GM23338 (cell line): ENCODE results near the gene PAPOLG. TPM values are rescaled to one million over a fixed set of nuclear protein-coding genes. Genes with fewer than 3 reads are reported as not detected.

ENCODE experiments used
- ATAC-seq: fragments of 200-7000 bp; cut with Tn5 transposase; 3 replicates; pipeline ENCODE4 v1.9.1; 2020
- DNase-seq: peaks from one replicate; pipeline ENCODE4 v3.0.0-alpha.2; 2015; ENCODE audit warnings: low spot score
- H2AFZ ChIP-seq: fragments of 200-600 bp; sonication (generic); 2 replicates; pipeline ENCODE4 v1.8.0; 2016; ENCODE audit warnings: antibody characterized with exemption, mild to moderate bottlenecking, moderate library complexity
- H3F3A ChIP-seq: fragments of 200-600 bp; sonication (generic); replicated peaks from 2 replicates; pipeline ENCODE4 v1.8.0; 2017; ENCODE audit warnings: antibody characterized with exemption, mixed run types, low read depth
- H3K27ac ChIP-seq: fragments of 200-600 bp; sonication (generic); 2 replicates; pipeline ENCODE4 v1.6.1; 2016; ENCODE audit warnings: low read depth
- H3K27me3 ChIP-seq: fragments of 200-600 bp; sonication (generic); 2 replicates; pipeline ENCODE4 v1.8.0; 2016; ENCODE audit warnings: mild to moderate bottlenecking, mixed run types, moderate library complexity; ENCODE audit not compliant: insufficient read depth
- H3K36me3 ChIP-seq: fragments of 200-600 bp; sonication (generic); 2 replicates; pipeline ENCODE4 v1.8.0; 2016; ENCODE audit warnings: mild to moderate bottlenecking; ENCODE audit not compliant: insufficient read depth
- H3K4me1 ChIP-seq: fragments of 200-600 bp; sonication (generic); 2 replicates; pipeline ENCODE4 v1.8.0; 2016; ENCODE audit warnings: mild to moderate bottlenecking, moderate library complexity; ENCODE audit not compliant: insufficient read depth
- H3K4me2 ChIP-seq: fragments of 200-600 bp; sonication (generic); 2 replicates; pipeline ENCODE4 v1.7.1; 2017; ENCODE audit warnings: mixed run types
- H3K4me3 ChIP-seq: fragments of 200-600 bp; sonication (generic); 2 replicates; pipeline ENCODE4 v1.6.1; 2016; ENCODE audit warnings: mixed run types
- H3K79me2 ChIP-seq: fragments of 200-600 bp; sonication (generic); replicated peaks from 2 replicates; pipeline ENCODE4 v1.8.0; 2017; ENCODE audit warnings: mild to moderate bottlenecking; ENCODE audit not compliant: insufficient read depth
- H3K9me2 ChIP-seq: fragments of 200-600 bp; sonication (generic); 2 replicates; pipeline ENCODE4 v1.8.0; 2017; ENCODE audit not compliant: insufficient read depth
- H4K20me1 ChIP-seq: fragments of 200-600 bp; sonication (generic); replicated peaks from 2 replicates; pipeline ENCODE4 v1.8.0; 2017; ENCODE audit warnings: mild to moderate bottlenecking; ENCODE audit not compliant: insufficient read depth
- H3K27ac Mint-ChIP-seq: 2 replicates; pipeline ENCODE4 v1.8.0; 2020; ENCODE audit warnings: inconsistent platforms, mild to moderate bottlenecking, moderate library complexity, mixed read lengths
- H3K27me3 Mint-ChIP-seq: 3 replicates; pipeline ENCODE4 v1.8.0; 2022; ENCODE audit warnings: low read depth, mild to moderate bottlenecking, moderate library complexity, mixed read lengths, inconsistent platforms; ENCODE audit not compliant: insufficient read depth, poor library complexity
- H3K36me3 Mint-ChIP-seq: 3 replicates; pipeline ENCODE4 v1.8.0; 2021; ENCODE audit warnings: low read depth, mild to moderate bottlenecking, inconsistent platforms, moderate library complexity, mixed read lengths
- H3K4me1 Mint-ChIP-seq: 3 replicates; pipeline ENCODE4 v1.8.0; 2020; ENCODE audit warnings: mild to moderate bottlenecking, inconsistent platforms, mixed read lengths
- H3K4me3 Mint-ChIP-seq: 3 replicates; pipeline ENCODE4 v1.8.0; 2021; ENCODE audit warnings: moderate library complexity, mild to moderate bottlenecking, inconsistent platforms, mixed read lengths
- H3K9me3 Mint-ChIP-seq: 3 replicates; pipeline ENCODE4 v1.8.0; 2020; ENCODE audit warnings: moderate library complexity, mild to moderate bottlenecking, inconsistent platforms, mixed read lengths
- CTCF ChIP-seq, 2 experiments: fragments of 200-600 bp in 1 of 2; sonication (generic) in 1 of 2; conservative IDR thresholded peaks; 2 replicates each; pipeline versions ENCODE4 v1.5.1 to v1.6.1; 2016 to 2017; ENCODE audit warnings: antibody characterized with exemption in 2 of 2, low read depth in 2 of 2, mild to moderate bottlenecking in 2 of 2, moderate library complexity in 1 of 2
- ZNF331 ChIP-seq: fragments of 250-450 bp; sonication (Bioruptor Pico); IDR thresholded peaks from 2 replicates; pipeline ENCODE4 v1.5.0; 2020; ENCODE audit warnings: low read depth, mild to moderate bottlenecking, moderate library complexity
- polyA plus RNA-seq: library from polyadenylated mRNA; unstranded; fragments of >200 nt; fragmentation: Nextera tagmentation; extraction: Ambion mirVana; gene quantifications from 2 replicates; pipeline ENCODE4 v1.2.1, GENCODE V29; 2016
- total RNA-seq: library from RNA; depleted of rRNA; stranded (reverse); fragments of >200 nt; shearing (Covaris generic); gene quantifications from 2 replicates; pipeline ENCODE4 v1.2.3, GENCODE V29; 2014
- TF ChIP-seq, protein P1 (sequence below): fragments of 250-450 bp; sonication (Bioruptor Pico); IDR thresholded peaks from 2 replicates; pipeline ENCODE4 v1.5.0; 2020; ENCODE audit warnings: mild to moderate bottlenecking, moderate library complexity

The PAPOLG gene
- total and polyA plus RNA-seq, 2 experiments from 2014 or later, result 13.8 to 31.2 TPM

DNA sequence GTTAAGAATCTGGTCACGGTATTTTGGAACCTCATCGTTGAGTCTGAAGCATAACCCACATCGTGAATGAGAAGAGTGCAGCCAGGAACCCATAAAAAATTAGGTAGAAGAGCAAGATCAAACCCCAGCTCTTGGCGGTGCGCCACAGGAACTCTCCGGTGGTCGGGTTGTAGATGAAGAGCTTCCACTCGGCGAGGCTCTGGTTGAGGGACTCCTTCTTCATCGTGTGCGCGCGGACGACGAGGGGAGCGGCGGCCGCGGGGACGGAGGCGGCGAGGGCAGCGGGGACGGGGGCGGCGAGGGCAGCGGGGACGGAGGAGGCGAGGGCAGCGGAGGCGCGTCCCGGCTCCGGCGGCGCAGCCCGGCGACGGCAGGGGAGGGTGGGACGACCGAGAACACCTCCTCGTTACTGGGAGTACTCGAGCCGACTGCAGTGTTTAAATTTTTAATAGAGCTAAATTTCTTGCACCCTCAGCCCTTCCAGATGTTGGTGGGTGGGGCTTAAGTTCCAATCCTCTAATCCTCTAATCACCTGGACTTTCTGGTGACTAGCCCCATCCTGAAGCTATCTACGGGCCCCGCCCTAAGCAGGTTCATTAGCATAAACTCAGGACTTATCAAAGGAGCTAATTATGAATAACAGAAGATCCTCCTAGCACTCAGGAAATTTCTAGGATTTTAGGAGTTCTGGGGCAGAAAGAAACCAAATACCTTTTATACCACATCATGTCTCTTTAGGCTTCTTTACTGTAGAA is 20.4 kb upstream of the PAPOLG start (continued):
- TF ChIP-seq, protein P1, sequence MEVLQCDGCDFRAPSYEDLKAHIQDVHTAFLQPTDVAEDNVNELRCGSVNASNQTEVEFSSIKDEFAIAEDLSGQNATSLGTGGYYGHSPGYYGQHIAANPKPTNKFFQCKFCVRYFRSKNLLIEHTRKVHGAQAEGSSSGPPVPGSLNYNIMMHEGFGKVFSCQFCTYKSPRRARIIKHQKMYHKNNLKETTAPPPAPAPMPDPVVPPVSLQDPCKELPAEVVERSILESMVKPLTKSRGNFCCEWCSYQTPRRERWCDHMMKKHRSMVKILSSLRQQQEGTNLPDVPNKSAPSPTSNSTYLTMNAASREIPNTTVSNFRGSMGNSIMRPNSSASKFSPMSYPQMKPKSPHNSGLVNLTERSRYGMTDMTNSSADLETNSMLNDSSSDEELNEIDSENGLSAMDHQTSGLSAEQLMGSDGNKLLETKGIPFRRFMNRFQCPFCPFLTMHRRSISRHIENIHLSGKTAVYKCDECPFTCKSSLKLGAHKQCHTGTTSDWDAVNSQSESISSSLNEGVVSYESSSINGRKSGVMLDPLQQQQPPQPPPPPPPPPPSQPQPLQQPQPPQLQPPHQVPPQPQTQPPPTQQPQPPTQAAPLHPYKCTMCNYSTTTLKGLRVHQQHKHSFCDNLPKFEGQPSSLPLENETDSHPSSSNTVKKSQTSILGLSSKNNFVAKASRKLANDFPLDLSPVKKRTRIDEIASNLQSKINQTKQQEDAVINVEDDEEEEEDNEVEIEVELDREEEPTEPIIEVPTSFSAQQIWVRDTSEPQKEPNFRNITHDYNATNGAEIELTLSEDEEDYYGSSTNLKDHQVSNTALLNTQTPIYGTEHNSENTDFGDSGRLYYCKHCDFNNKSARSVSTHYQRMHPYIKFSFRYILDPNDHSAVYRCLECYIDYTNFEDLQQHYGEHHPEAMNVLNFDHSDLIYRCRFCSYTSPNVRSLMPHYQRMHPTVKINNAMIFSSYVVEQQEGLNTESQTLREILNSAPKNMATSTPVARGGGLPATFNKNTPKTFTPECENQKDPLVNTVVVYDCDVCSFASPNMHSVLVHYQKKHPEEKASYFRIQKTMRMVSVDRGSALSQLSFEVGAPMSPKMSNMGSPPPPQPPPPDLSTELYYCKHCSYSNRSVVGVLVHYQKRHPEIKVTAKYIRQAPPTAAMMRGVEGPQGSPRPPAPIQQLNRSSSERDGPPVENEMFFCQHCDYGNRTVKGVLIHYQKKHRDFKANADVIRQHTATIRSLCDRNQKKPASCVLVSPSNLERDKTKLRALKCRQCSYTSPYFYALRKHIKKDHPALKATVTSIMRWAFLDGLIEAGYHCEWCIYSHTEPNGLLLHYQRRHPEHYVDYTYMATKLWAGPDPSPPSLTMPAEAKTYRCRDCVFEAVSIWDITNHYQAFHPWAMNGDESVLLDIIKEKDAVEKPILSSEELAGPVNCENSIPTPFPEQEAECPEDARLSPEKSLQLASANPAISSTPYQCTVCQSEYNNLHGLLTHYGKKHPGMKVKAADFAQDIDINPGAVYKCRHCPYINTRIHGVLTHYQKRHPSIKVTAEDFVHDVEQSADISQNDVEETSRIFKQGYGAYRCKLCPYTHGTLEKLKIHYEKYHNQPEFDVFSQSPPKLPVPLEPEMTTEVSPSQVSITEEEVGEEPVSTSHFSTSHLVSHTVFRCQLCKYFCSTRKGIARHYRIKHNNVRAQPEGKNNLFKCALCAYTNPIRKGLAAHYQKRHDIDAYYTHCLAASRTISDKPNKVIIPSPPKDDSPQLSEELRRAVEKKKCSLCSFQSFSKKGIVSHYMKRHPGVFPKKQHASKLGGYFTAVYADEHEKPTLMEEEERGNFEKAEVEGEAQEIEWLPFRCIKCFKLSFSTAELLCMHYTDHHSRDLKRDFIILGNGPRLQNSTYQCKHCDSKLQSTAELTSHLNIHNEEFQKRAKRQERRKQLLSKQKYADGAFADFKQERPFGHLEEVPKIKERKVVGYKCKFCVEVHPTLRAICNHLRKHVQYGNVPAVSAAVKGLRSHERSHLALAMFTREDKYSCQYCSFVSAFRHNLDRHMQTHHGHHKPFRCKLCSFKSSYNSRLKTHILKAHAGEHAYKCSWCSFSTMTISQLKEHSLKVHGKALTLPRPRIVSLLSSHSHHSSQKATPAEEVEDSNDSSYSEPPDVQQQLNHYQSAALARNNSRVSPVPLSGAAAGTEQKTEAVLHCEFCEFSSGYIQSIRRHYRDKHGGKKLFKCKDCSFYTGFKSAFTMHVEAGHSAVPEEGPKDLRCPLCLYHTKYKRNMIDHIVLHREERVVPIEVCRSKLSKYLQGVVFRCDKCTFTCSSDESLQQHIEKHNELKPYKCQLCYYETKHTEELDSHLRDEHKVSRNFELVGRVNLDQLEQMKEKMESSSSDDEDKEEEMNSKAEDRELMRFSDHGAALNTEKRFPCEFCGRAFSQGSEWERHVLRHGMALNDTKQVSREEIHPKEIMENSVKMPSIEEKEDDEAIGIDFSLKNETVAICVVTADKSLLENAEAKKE (CRISPR knock-in tag), result no peak
- no peak for TF ChIP-seq CTCF (conservative IDR thresholded peaks at IDR 0.05; ENCODE audit: low read depth in 2 of 2)

DNA sequence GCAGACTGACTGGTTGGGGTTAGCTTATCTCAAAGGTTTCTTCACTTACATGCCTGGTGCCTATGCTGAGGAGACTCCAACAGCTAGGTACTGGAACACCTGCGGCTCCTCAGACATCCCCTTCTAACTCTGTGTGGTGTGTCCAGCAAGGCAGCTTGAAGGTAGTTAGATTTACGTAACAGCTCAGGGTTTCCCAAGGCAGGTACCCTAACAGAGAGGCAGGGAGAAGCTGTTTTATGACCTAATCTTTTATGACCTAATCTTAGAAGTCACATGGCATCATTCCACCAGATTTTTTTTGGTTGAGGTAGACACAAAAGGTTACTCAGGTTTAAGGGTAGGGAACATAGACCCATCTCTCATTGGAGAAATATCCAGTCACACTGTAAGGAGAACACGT is 17.4 kb upstream of the PAPOLG start:
- Mint-ChIP-seq H3K36me3 (no peaks in the 10 kb centered on the region), H3K27me3 (peaks cover 35% of the 10 kb centered on the region), H3K9me3 (peaks cover 5% of the 10 kb centered on the region; the same call in 2 of the 3 replicates), H3K4me1 (peaks cover 12% of the 10 kb centered on the region), H3K27ac (no peak overlapping the region), H3K4me3 (no peak overlapping the region)
- Histone ChIP-seq H3K4me3 (no peak overlapping the region), H3K27ac (no peak overlapping the region), H3K79me2 (no peaks in the 10 kb centered on the region), H3K4me2 (no peak overlapping the region), H3K4me1 (no peaks in the 10 kb centered on the region; the same call in 1 of the 2 replicates), H4K20me1 (no peaks in the 10 kb centered on the region), H3K36me3 (no peaks in the 10 kb centered on the region), H3K9me2 (no peaks in the 10 kb centered on the region), H2AFZ (no peak overlapping the region), H3K27me3 (peaks cover 17% of the 10 kb centered on the region), H3F3A (no peaks in the 10 kb centered on the region)
- no peak for ATAC-seq
- no peak for TF ChIP-seq ZNF331 (CRISPR knock-in tag)
- no peak for TF ChIP-seq CTCF (conservative IDR thresholded peaks at IDR 0.05; ENCODE audit: low read depth in 2 of 2)
- no peak for DNase-seq
